ENCODE results near the gene CMTM1.
A peak's percentile ranks its signal among the peaks of the same experiment; 100 is the strongest.
"Not testable (repeated sequence)": the region's sequence is repeated elsewhere in the genome, so short reads cannot be mapped to it uniquely, and the experiment has no call there.

Gene CMTM1

DNA sequence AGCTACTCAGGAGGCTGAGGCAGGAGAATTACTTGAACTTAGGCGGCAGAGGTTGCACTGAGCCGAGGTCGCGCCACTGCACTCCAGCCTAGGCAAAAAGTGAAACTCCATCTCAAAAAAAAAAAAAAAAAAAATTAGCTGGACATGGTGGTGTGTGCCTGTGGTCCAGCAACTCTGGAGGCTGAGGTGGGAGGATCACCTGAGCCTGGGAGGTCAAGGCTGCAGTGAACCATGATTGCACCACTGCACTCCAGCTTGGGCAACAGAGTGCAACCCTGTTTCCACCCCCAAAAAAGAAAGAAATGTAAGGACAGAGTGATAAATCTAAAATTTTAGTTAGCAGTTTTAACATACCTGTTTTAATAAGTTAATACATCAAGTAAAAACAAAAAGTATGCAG, 30.3 kb downstream of the CMTM1 start:
- DNase-seq, result not testable (repeated sequence)

DNA sequence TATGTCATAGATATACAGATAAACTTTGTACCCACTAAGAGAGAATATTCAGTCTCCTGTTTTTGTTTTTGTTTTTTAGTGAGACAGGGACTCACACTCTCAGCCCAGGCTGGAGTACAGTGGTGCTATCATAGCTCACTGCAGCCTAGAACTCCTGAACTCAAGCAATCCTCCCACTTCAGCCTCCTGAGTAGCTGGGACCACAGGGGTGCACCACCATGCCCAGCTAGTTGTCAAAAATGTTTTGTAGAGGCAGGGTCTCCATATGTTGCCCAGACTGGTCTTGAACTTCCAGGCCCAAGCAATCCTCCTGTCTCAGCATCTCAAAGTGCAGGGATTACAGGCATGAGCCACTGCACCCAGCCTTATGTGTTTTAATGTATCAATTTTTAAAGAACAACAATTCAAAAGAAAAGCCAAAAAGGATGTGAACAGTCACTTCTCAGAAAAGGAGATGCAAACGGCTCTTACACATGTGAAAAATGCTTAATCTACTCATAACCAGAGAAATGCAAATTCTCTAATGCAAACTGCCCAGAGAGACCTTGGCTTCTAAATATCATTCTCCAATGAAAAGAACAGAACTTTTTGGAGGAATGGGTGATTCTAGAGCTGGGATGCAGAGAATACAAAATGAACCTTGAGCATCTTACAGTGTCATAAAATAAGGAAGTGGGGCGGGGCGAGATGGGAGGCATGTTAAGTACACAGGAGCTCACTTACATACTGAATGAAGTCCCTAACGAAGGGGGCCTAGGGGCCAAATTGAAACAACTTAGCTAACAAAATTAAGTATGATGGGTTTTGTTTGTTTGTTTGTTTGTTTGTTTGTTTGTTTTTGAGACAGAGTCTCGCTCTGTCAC, 31.0 kb downstream of the CMTM1 start:
- DNase-seq, result no peak

DNA sequence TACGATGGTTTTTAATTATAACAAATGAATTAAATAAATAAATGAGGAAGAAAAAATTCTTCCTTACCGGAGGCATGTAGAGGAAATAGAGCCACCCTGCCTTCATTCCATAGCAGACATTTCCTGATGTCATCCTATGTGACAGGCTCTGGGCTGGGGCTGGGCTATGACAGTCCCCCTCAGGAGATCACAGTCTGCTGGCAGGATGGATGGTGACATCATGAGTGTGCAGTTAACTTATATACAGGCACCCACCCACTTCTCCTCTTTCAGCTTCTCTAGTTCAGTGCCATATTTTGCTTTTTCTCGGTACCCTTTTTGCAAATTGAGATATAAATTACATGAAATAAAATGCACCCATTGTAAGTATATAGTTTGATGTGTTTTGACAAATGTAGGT, 31.9 kb downstream of the CMTM1 start:
- no peak for DNase-seq

DNA sequence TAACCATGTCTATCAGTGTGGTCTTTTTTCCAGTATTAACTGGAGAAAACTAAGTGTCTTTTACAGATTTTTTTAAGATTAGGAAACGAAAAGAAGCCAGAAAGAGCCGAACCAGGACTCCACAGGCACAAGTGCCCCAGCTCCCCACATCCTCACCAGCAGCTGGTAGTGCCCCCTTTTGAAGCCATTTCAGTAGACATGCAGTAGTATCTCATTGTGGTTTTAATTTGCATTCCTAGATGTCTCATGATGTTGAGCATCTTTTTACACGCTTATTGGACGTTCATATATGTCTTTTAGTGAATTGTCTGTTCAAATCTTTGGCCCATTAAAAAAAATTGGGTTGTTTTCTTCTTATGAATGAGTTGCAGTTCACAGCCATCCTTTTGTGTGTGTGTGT, 33.5 kb downstream of the CMTM1 start:
- DNase-seq, result no peak

DNA sequence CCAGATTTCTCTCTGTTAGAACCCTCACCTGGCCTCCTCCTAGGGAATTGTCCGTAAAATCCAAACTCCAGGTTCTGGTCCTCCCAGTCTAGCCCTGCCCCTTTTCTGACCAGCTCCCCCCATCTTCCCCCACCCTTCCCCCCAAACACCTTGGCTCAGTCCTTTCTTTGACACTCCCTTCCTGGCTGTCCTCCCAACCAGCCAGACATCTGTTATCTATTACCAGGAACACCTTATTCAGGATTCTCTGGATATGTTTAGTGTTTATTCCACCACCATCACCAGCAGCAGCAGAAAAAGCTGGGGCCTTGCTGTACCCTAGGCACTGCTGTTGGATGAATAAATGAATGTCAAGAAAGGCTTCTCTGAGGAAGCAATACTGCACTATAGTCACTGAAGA, 34.2 kb downstream of the CMTM1 start:
- DNase-seq, result no peak

DNA sequence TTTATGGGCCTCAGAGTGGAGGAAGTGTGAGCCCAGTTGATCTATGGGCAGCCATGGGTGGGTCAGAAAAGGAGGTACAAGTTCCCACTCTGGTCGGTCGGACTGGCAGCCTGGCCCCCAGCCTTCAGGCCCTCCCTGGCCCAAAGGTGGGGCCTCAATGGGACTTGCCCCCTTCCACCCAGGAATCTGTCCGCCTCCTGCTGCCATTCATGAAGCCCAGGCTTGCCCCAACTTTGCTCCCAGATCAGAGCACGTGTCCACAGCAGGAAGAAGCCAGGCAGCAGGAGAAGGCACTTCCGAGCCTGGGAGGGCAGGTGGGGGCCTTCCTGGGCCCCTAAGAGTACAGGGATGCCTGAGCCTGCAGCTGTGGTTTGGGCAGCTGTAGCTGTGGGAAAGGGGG, 35.2 kb downstream of the CMTM1 start:
- DNase-seq, result no peak

DNA sequence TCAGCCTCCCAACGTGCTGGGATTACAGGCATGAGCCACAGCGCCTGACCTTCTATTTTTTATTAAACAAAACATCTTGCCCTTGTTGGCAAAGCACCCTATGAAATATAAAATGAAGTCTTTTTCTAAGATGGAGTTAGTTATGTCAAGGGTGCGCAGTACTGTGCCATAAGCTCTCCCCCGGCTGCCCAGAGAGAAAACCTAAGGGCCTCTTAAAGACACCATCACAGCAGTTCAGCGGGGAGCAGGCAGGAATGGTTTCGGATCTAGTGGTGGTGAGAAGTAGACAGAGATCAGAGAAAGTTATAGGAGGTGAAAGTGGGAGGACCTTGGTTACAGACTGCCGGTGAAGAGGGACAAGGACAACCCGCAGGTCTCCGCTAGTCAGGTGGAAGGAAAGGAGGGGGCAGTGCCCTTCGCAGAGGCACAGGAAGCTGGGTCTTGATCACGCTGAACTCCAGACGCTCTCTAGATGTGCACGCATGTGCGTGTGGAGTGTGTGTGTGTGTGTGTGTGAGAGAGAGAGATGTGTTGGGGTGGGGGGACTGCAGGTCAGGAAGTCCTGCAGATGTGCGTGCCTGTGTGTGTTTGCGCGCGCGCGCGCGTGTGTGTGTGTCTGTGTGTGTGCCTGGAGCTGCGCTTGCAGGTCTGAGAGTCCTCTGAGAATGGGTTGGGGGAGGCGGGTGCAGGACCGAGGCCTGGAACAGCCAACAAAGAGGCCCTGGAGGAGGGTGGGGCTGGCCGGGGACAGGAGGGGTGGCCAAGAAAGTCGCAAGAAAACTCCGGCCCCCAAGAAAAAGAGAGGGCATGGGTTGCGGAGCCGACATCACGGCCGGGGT, 37.5 kb downstream of the CMTM1 start:
- peak; percentile 60 for DNase-seq

DNA sequence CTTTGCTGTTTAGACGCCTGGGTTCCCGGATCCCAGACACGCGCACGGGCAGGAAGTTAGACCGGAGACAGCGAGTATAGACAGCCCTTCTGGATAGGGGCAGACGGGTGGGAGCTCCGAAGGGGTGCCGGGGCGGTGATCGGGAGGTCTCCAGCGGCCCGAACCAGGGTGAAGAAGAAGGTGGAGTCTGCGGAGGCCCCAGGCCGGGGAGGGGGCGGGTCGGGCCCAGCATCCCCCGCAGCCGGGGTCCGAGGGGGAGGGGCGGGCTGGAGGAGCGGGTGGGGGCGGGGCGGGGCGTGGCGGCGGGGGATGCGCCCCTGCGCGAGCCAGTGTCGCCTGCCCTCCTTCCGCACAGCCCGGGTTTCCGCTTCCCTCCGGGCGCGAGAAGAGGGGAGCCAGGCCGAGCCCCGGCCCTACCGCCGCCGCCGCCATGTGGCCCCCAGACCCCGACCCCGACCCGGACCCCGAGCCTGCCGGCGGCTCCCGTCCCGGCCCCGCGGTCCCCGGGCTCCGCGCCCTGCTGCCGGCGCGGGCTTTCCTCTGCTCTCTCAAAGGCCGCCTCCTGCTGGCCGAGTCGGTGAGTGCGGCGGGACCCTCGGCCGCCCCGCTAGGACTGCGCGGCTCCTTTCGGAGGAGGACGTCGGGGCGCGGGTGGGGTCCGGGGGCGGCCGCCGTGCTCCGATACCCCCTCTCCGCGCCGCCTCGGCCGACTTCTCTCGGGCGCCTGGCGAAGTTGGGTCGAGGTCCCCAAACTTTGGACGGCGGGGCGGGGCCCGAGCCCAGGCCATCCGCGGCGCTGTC, 38.3 kb downstream of the CMTM1 start, which contains the start of gene CMTM3:
TSS of gene CMTM3 (plus strand) at position 329 of the 801 bp plus-strand sequence. CDS start at position 431, 102 bp downstream.
- peak; percentile 62 for DNase-seq

DNA sequence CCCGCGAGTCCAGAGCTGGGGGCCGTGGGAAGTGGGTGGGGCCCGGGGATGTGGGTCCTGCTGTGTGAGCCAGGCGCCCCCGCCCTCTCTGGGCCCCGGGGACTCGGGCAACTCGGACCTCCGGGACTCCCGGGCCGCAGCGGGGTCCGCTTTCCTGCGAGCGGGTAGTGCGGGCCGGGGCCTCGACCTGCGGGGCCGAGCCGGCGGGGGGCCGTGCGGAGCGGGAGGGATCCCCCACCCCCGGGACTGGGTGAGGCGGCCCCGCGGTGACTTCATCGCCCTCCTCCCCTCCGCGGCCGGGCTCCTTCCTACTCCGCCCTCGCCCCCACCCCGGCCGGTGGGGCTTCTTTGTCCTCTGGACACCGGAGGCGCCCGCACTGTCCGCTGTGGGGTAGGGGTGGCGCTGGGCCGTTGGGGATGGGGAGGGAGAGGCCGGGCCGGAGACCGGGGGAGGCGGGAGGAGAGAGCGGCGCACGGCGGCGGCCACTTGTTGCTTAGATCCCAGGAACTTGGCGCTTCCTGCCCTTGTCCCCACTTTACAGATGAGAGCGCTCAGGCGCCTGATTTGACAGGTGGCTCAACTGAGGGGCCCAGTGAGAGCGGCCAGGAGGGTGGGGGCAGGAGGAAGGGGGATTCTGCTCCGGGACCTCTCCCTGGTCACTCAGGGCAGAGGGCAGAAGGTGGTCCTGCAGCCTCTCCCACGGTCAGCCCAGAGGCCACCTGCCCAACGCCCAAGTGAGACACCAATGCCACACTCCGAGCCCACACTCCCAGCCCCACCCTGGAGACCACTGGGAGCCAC, 39.1 kb downstream of the CMTM1 start:
- no peak for DNase-seq

DNA sequence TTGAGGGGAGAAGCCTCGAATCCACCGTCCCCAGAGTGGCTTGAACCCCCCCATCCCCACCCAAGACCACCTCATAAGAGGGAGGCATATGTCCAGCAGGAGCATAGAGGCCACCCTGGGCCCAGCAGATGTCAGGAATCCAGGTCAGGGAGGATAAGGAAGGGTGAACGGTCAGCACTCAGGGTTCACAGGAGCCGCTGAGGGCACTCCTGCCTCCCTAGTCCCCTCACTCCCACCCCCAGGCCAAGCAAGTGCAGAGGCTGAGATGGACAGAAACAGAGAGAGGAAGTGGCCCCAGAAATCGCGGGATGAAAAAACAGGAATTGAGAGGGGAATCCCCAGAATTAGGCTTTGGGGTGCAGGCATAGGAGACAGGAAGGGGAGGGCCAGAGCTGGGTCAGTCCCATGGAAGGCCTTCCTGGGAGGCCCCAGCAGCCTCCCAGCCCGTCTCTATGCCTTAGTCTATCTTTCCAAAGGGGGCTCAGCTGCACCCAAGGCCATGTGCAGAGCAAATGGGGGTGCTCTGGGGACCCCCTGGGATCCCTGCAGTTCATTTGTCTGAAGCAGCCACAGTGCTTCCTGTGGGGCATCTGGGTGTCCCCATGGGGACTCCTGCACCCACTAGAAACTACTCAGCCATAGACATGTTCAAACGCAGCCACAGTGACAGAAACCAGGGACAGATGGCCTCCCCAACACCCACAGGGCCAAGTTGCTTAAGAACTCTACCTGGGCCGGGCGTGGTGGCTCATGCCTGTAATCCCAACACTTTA, 39.9 kb downstream of the CMTM1 start:
- DNase-seq, result no peak

DNA sequence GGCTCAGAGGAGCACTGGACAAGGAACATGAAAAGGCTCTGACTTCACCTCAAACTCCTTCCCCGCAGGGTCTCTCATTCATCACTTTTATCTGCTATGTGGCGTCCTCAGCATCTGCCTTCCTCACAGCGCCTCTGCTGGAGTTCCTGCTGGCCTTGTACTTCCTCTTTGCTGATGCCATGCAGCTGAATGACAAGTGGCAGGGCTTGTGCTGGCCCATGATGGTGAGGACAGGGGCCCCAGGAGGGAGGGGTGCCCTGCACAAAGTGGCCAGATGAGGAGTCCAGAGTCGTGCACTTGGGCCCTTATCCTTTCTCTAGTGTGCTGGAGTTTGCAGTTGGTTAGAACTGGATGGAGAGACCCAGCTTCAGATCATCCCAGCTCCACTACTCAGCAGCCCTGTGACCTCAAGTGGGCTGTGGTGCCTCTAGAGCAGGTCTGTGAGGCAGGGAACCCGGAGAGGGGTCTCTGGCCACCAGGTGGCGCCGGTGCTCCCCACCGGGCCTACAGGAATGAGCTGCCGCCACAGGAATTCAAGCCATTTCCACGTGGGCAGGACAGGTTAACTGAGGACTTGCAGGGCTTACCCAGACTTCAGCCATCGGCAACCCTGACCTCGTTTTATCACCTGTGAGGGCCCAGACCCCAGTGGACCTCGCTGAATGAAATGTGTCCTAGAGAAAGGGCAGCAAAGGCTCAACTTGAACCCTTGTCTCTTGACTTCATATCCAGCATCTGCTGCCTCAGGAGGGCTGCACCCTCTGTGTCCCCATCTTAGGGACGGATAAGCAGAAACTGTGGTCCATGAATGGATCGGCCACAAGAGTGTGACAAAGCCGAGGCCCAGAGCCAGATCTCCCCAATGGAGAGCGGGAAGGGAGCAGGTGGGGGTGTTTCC, 42.3 kb downstream of the CMTM1 start:
- peak; percentile 42 for DNase-seq

DNA sequence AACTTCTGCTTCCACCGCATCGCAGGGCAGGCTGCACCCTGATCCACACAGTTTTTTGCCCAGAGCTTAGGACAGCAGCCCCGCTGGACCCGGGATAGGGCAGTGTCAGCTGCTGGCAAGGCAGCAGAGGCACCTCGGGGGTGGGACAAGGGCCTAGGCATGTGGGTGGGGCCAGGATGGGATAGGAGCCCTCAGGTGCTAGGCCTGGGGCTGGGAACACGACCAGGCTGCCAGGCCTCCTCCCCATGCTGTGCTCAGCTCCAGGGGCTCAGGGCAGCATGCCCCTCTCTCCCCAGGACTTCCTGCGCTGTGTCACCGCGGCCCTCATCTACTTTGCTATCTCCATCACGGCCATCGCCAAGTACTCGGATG, 42.9 kb downstream of the CMTM1 start:
- DNase-seq, result no peak

DNA sequence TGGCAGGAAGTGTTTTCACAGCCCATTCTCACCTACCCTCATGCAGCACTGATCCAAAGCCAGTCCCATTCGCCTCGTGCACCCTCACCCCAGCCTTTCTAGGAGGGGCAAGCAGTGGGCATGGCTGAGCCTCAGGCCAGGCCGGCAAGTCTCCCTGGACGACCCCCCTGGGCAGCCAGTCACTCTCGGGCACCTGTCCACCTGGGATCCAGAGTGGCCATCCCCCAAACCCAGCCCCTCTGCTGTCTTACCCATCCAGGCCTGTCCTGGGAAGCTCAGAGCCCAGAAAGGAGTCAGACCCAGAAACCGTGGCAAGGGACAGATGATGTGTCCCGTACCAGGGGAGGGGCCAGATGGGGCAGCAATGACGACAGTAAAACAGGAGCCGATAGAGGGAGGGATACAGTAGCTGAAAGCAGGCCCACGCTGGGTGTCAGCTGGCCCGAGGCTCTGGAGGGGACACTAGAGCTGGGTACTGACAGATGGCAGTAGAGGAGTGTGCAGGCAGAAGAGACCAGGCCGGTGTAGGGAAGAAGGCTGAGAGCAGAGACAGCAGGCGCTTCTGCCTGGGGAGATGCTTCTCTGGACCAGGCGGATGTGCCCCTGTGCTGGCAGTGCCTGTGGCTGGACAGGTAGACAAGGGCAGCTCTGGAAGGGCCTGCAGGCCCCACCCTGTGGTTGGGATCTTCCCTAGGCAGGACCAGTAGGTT, 44.0 kb downstream of the CMTM1 start:
- DNase-seq, result no peak

DNA sequence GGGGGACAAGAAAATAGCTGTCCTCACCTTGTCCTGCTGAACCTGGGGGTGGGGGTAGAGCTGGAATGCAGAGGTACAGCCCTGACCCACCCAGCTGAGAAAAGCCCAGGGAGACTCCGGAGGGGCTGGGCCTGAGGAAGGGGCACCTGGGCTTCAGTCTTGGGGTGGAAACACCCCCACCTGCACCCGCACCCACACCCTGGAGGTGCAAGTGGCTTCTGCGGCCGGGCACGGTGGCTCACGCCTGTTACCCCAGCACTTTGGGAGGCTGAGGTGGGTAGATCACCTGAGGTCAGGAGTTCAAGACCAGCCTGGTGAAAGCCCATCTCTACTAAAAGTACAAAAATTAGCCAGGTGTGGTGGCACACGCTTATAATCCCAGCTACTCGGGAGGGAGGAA, 45.7 kb downstream of the CMTM1 start:
- not testable (repeated sequence) for DNase-seq

DNA sequence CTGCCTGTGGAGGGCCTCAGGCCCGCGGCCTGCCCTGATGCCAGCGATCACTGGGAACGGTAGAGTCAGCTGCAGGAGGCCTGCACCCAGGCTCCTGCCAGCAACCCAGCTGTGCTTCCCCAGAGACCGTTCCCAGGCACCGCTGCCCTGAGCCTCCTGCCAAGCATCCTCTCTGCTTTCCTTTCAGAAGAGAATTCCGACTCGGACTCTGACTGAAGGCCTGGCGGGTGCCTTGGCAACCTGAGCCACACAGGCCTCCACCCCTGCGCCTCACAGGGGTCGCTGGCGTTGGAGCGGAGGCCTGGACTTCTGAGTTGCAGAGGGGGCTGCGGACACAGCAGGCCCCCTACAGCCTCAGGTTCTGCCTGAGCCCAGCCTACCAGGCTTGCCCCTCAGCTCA, 46.2 kb downstream of the CMTM1 start:
- DNase-seq, result no peak

DNA sequence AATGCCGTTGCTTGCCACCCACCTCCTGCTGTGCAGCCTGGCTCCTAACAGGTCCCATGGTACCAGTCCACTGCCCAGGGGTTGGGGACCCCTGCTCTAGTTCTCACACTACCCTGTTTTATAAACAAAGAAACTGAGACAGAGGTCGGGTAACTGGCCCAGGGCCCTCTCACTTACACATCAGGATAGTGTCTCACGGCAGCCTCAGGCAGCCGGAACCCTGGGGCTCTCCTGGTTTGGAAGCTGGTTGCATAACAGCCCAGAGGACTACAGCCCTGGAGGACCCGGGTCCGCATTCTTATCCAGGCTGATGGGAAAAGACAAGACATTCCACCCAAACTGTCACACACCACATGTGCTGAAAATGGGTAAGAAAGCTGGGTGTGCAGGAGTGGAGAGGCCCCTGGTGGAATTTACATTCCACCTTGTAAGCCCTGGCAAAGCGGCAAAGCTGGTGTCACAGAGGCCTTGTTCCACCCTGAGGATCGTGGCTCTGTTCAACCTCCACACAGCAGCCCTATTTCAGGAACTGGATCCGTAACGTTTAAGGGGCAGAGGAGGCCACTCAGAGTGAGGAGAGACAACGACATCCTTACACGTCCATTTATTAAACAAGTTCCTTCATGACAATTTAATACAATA, 48.0 kb downstream of the CMTM1 start:
- no peak for DNase-seq

DNA sequence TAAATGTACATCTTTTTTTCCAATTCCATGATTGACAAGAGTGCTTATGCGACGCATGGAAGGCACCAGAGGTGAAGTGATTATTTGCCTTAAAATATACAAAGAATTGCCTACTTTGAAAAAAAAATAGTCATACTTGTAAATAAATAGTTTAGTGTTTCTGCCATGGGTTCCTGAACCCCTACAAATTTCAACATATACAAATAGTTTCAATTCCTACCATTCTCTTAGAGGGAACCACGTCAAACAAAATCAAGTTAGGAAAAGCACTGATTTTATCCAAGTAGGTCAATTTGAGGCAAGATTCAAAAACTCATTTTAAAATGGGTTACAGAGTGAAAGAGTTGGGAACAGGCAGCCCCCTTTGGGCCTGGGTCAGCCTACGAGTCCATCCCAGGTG, 49.9 kb downstream of the CMTM1 start:
- no peak for DNase-seq

DNA sequence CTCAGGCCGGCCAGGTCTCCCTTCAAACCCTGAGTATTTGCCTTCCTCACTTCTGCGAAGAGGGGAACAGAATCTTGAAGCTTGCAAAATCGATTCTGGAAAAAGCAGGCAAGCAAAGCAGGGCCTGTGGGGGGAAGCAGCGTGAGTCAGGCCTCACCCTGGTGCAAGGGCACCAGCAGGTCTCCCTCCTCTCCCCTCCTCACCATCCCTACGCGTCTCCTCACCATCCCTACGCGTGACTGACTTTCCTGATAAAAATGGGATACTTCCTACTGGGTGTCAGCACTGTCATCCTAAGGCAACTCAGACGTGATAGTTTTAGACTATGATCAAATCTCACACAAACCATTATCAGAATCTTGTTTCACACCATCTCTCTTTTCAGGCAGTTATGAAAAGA, 50.4 kb downstream of the CMTM1 start:
- DNase-seq, result no peak

DNA sequence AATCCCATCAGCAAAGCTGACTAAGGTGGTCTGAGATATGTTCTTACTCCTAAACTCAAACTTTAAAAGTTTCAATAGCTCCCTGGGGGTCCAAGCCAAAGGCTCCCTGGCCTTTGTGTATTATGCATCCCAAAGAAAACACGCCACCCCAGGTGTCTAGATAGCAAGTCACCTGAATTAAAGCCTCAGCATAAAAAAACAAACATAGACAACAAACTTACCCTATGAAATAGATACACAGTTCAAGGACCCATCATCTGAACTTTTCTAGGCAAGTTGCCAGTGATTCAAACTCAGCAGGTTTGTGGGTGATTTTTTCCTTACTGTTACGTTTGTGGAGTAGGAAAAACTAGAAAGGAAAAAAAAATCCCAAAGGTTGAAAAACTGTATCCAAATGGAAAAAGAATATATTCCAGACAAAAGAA, 50.8 kb downstream of the CMTM1 start:
- no peak for DNase-seq
